GM23338 (cell line): ENCODE data around the gene AJUBA. TPM values are rescaled to one million over a fixed set of nuclear protein-coding genes. Genes with fewer than 3 reads are reported as not detected.

Experiments used
- CTCF ChIP-seq, 2 experiments: fragments of 200-600 bp in 1 of 2; sonication (generic) in 1 of 2; conservative IDR thresholded peaks; 2 replicates each; pipeline versions ENCODE4 v1.5.1 to v1.6.1; 2016 to 2017; ENCODE audit warnings: antibody characterized with exemption in 2 of 2, low read depth in 2 of 2, mild to moderate bottlenecking in 2 of 2, moderate library complexity in 1 of 2
- EZH2phosphoT487 ChIP-seq: fragments of 200-600 bp; sonication (generic); IDR thresholded peaks from one replicate; pipeline ENCODE4 v1.8.1; 2018; ENCODE audit warnings: antibody characterized with exemption; ENCODE audit not compliant: unreplicated experiment
- JUNB ChIP-seq: IDR thresholded peaks from one replicate; pipeline ENCODE4 v1.6.1; 2016; ENCODE audit warnings: antibody characterized with exemption; ENCODE audit not compliant: unreplicated experiment
- NANOG ChIP-seq: IDR thresholded peaks from 2 replicates; pipeline ENCODE4 v1.6.1; 2016; ENCODE audit warnings: antibody characterized with exemption, borderline replicate concordance
- REST ChIP-seq: IDR thresholded peaks from one replicate; pipeline ENCODE4 v1.6.1; 2018; ENCODE audit warnings: antibody characterized with exemption; ENCODE audit not compliant: unreplicated experiment
- STAT1 ChIP-seq: IDR thresholded peaks from one replicate; pipeline ENCODE4 v1.6.1; 2016; ENCODE audit warnings: antibody characterized with exemption; ENCODE audit not compliant: unreplicated experiment
- ZNF331 ChIP-seq: fragments of 250-450 bp; sonication (Bioruptor Pico); IDR thresholded peaks from 2 replicates; pipeline ENCODE4 v1.5.0; 2020; ENCODE audit warnings: low read depth, mild to moderate bottlenecking, moderate library complexity
- ZNF462 ChIP-seq: fragments of 250-450 bp; sonication (Bioruptor Pico); IDR thresholded peaks from 2 replicates; pipeline ENCODE4 v1.5.0; 2020; ENCODE audit warnings: mild to moderate bottlenecking, moderate library complexity
- polyA plus RNA-seq: library from polyadenylated mRNA; unstranded; fragments of >200 nt; fragmentation: Nextera tagmentation; extraction: Ambion mirVana; gene quantifications from 2 replicates; pipeline ENCODE4 v1.2.1, GENCODE V29; 2016
- total RNA-seq: library from RNA; depleted of rRNA; stranded (reverse); fragments of >200 nt; shearing (Covaris generic); gene quantifications from 2 replicates; pipeline ENCODE4 v1.2.3, GENCODE V29; 2014

AJUBA gene
- total and polyA plus RNA-seq, 2 experiments from 2014 or later = 11.8 to 55.9 TPM

- TF ChIP-seq ZNF462 (CRISPR knock-in tag) (no peak), ZNF331 (CRISPR knock-in tag) (no peak), EZH2phosphoT487 (no peak), REST (no peak), JUNB (no peak), CTCF (conservative IDR thresholded peaks at IDR 0.05; ENCODE audit: low read depth in 2 of 2) (no peak), STAT1 (no peak), NANOG (no peak)
Observed at GRCh38 chr14:23025151-23025814, 42.9 kb upstream of the AJUBA start (continued).
